HG02981 (cell line): ENCODE results near the gene RASA1.

Source experiments
- ATAC-seq: cut with Tn5 transposase; IDR thresholded peaks from one replicate; pipeline ENCODE4 v1.9.1; 2021; ENCODE audit warnings: mild to moderate bottlenecking, moderate library complexity; ENCODE audit not compliant: unreplicated experiment

The RASA1 gene

DNA sequence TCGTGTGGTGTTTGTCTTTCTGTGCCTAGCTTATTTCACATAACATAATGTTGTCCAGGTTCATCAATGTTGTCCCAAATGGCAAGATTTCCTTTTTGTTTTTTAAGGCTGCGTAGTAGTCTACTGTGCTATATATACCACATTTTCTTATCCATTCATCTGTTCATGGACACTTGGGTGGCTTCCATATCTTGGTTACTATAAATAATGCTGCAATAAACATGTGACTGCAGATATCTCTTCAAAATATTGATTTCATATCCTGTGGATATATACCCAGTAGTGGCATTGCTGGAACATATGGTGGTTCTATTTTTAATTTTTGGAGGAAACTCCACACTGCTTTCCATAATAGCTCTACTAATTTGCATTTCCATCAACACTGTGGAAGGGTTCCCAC, 170.5 kb downstream of the RASA1 start:
- no peak for ATAC-seq
